Dedifferentiated amniotic fluid mesenchymal stem cell (primary cell): ENCODE measurements around the gene C11orf97.
"Not testable (repeated sequence)": the region's sequence is repeated elsewhere in the genome, so short reads cannot be mapped to it uniquely, and the experiment has no call there.

Experiments used
- DNase-seq: peaks from one replicate; pipeline ENCODE4 v3.0.0-alpha.2; 2016; ENCODE audit errors: extremely low spot score

C11orf97 gene

GRCh38 chr11:94557992-94558391, 45.7 kb downstream of the C11orf97 start:
- no peak for DNase-seq

GRCh38 chr11:94558468-94558867, 46.2 kb downstream of the C11orf97 start:
- no peak for DNase-seq

- DNase-seq, result no peak
These were observed 46.7 kb downstream of the C11orf97 start for GRCh38 chr11:94558932-94559331.

GRCh38 chr11:94559361-94559760, 47.1 kb downstream of the C11orf97 start:
- no peak for DNase-seq

- DNase-seq, result no peak
These were observed 48.6 kb downstream of the C11orf97 start for GRCh38 chr11:94560834-94561233.

GRCh38 chr11:94563176-94563847, 51.1 kb downstream of the C11orf97 start:
- peak; percentile 66 for DNase-seq

GRCh38 chr11:94563848-94564467, 51.7 kb downstream of the C11orf97 start:
- no peak for DNase-seq

GRCh38 chr11:94567181-94567670, 55.0 kb downstream of the C11orf97 start, which contains the start of gene PIWIL4:
Gene PIWIL4 (plus strand): TSS chr11:94567368. CDS start chr11:94567519, 151 bp downstream.
- no peak for DNase-seq

- DNase-seq, result no peak
These were observed 55.9 kb downstream of the C11orf97 start for GRCh38 chr11:94568200-94568599.

GRCh38 chr11:94568717-94569116, 56.5 kb downstream of the C11orf97 start:
- no peak for DNase-seq

- DNase-seq, result not testable (repeated sequence)
These were observed 60.7 kb downstream of the C11orf97 start for GRCh38 chr11:94572975-94573374.

GRCh38 chr11:94574193-94574961, 62.1 kb downstream of the C11orf97 start:
- peak; percentile 54 for DNase-seq

- DNase-seq, result no peak
These were observed 64.0 kb downstream of the C11orf97 start for GRCh38 chr11:94576306-94576705.

GRCh38 chr11:94577841-94578240, 65.6 kb downstream of the C11orf97 start:
- DNase-seq, result no peak
